ENCODE results near the gene TBC1D16.

Gene TBC1D16

DNA sequence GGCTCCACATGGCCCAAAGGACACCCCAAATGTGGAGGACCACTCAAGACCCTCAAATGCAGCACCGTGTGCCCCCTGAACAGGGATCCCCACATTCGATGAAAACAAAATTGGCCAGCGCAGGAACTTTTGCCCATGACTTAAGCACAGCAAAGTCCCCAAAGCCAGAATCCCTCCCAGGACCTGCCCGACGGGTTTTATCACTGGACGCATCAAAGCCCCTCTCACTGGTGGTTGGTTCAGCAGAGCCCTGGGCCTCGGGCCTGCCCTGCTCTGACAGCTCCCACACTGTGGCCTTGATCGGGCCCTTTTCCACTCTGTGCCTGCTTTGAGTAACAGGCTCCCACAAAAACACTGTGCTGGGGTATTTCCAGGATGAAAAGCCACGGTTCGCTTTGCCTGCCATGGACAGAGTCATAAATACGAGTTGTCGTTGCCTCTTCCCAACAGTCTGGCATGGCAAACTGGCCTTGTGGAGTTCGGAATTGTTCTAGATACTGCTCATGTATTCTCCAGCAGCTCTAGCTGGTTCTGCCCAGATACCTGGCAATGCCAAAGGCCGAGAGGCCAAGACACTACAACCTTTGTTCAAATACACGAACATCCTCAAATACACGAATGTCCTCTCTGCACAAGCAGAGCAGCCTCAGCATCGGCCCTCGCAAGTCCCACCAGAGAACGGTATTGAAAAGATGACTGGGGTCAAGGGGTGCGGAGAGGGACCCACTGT, 46.4 kb downstream of the TBC1D16 start:
- no peak for DNase-seq (ENCODE audit: low read depth)
- no peak overlapping the region for H3K4me3 ChIP-seq (ENCODE audit: low read length)
- peaks cover 62% of the 10 kb centered on the region for H3K4me1 ChIP-seq (ENCODE audit: control insufficient read depth, insufficient read depth, low read length)
- no peaks in the 10 kb centered on the region for H3K36me3 ChIP-seq (ENCODE audit: control insufficient read depth, insufficient read depth, low read length, severe bottlenecking)
- H3K9ac ChIP-seq (ENCODE audit: low read length) = no peak overlapping the region
- H3K9me3 ChIP-seq (ENCODE audit: control insufficient read depth, low read length) = no peaks in the 10 kb centered on the region
- H3K27me3 ChIP-seq (replicated peaks; ENCODE audit: control insufficient read depth, insufficient read depth, low read length) = no peaks in the 10 kb centered on the region

DNA sequence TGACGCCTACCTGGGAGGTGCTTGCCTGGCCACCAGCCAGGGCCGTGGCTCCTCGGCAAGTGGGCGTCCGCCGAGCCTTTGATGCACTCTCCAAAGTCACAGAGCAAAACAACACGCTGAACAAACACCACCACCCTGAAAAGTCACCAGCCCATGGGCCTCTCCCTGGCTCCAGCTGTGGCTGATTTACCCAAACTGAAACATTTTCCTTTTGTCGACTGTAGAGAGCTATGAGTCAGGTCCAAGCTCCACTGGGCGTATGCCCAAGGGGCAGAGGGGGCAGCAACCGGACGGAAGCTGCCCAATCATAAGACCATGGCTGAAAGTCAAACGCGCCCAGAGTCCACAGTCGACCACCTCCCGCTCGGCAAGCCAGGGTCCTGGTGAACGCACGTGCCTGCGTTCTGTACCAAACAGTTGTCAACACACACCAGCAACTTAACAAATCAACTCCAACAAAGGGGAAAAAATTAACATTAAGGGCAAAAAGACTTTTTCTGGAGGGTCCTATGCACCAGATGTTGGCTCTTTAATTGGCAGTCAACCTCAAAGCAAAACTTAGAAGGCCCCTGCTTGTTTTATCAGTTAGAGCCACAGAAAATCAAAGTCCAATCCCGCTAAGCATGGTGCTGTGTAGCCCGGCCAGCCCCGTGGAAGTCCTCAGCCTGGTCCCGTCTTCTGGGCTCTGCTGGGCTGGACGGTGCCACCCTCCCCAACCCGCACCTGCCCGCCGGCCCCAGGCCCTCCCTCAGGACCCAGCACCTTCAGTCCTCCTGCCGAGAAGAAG, 47.3 kb downstream of the TBC1D16 start:
- peak; percentile 93 for DNase-seq (ENCODE audit: low read depth)
- Histone ChIP-seq H3K27me3 (replicated peaks; ENCODE audit: control insufficient read depth, insufficient read depth, low read length) (no peaks in the 10 kb centered on the region), H3K9ac (ENCODE audit: low read length) (peak overlapping the region; percentile 74), H3K4me1 (ENCODE audit: control insufficient read depth, insufficient read depth, low read length) (peaks cover 53% of the 10 kb centered on the region), H3K36me3 (ENCODE audit: control insufficient read depth, insufficient read depth, low read length, severe bottlenecking) (no peaks in the 10 kb centered on the region), H3K9me3 (ENCODE audit: control insufficient read depth, low read length) (no peaks in the 10 kb centered on the region), H3K4me3 (ENCODE audit: low read length) (peak overlapping the region; percentile 53)

DNA sequence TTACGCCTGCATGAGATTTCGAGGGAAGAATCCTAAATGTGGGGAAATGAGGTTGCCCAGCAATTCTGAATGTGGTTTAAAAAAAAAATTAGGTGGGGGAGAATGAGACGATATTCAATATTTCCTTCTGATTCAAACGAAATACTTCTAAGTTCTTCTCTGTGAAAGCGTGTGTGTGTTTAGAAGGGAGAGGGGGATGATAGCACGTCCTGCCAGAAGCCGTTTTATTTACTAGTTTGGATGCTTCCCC, 47.8 kb downstream of the TBC1D16 start:
- no peaks in the 10 kb centered on the region for H3K27me3 ChIP-seq (replicated peaks; ENCODE audit: control insufficient read depth, insufficient read depth, low read length)
- H3K9ac ChIP-seq (ENCODE audit: low read length) = peak overlapping the region; percentile 74
- H3K9me3 ChIP-seq (ENCODE audit: control insufficient read depth, low read length) = no peaks in the 10 kb centered on the region
- H3K4me1 ChIP-seq (ENCODE audit: control insufficient read depth, insufficient read depth, low read length) = peaks cover 47% of the 10 kb centered on the region
- peaks cover 2% of the 10 kb centered on the region for H3K36me3 ChIP-seq (ENCODE audit: control insufficient read depth, insufficient read depth, low read length, severe bottlenecking)
- no peak for DNase-seq (ENCODE audit: low read depth)
- H3K4me3 ChIP-seq (ENCODE audit: low read length) = peak overlapping the region; percentile 53

DNA sequence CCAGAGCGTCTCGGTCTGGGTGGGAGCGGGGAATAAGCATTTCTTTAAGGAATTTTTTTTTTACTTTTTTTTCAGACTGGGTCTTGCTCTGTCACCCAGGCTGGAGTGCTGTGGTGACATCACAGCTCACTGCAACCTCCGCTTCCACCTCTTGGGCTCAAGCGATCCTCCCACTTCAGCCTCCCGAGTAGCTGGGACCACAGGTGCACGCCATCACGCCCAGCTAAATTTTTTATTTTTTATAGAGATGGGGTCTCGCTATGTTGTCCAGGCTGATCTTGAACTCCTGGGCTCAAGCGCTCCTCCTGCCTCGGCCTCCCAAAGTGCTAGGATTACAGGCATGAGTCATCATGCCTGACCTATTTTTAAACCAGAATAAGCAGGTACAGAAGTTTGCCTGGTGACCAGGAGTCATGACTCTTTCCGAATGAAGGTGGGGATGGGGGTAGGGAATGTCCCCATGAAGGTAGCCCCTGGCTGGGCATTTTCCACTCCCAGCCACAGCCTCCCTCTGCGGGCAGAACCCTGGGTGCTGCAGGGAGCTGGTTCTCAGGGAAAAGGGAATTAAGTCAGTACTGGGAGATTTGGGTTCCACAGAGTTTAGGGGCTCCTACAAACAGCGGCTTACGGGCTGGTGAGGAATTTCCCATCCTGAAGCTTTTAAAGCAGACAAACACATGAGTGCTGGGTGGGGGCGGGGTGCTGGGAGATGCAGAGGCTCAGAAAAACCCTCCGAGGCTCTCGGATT, 48.3 kb downstream of the TBC1D16 start:
- H3K27me3 ChIP-seq (replicated peaks; ENCODE audit: control insufficient read depth, insufficient read depth, low read length) = no peaks in the 10 kb centered on the region
- H3K9ac ChIP-seq (ENCODE audit: low read length) = peak overlapping the region; percentile 74
- no peaks in the 10 kb centered on the region for H3K9me3 ChIP-seq (ENCODE audit: control insufficient read depth, low read length)
- peaks cover 6% of the 10 kb centered on the region for H3K36me3 ChIP-seq (ENCODE audit: control insufficient read depth, insufficient read depth, low read length, severe bottlenecking)
- peaks cover 42% of the 10 kb centered on the region for H3K4me1 ChIP-seq (ENCODE audit: control insufficient read depth, insufficient read depth, low read length)
- peak; percentile 39 for DNase-seq (ENCODE audit: low read depth)
- H3K4me3 ChIP-seq (ENCODE audit: low read length) = peak overlapping the region; percentile 53

DNA sequence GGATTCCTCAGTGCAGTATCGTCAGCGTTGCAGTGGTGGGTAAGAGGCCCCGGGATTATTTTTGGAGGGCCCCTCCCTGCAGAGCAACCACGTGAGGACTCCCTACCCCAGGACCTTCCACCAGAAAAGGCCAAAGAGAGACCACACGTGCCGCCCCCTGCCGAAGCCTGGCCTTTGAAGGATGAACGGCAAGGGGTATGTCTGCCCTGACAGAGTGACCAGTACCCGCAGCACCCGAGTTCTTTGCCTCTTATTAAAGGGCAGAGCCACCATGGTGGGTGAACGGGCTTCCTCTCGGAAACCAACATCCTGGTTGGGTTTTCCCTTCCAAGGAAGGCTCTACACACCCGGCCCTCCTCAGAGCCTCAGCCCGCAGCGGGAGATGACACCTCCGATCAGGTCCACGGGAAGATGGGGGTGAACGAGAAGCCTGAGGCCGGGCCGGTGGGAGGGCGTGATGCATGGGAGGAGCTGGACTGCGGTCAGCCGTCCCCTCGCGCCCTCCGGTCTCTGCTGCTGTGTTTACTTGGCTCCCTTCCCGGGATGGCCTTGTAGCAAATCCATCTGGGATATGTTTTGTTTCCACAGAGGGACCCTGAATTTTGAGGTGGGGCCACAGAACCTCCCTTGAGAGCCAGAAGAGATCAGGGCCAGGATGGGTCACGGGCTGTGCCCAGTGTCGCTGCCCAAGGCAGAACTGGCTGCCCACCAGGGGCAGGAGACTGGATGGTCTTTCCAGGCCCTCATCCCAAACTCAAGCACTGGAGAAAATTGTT, 49.1 kb downstream of the TBC1D16 start:
- H3K4me1 ChIP-seq (ENCODE audit: control insufficient read depth, insufficient read depth, low read length) = peaks cover 36% of the 10 kb centered on the region
- H3K27me3 ChIP-seq (replicated peaks; ENCODE audit: control insufficient read depth, insufficient read depth, low read length) = no peaks in the 10 kb centered on the region
- H3K36me3 ChIP-seq (ENCODE audit: control insufficient read depth, insufficient read depth, low read length, severe bottlenecking) = peaks cover 6% of the 10 kb centered on the region
- H3K9ac ChIP-seq (ENCODE audit: low read length) = no peak overlapping the region
- H3K4me3 ChIP-seq (ENCODE audit: low read length) = no peak overlapping the region
- peak; percentile 29 for DNase-seq (ENCODE audit: low read depth)
- no peaks in the 10 kb centered on the region for H3K9me3 ChIP-seq (ENCODE audit: control insufficient read depth, low read length)

DNA sequence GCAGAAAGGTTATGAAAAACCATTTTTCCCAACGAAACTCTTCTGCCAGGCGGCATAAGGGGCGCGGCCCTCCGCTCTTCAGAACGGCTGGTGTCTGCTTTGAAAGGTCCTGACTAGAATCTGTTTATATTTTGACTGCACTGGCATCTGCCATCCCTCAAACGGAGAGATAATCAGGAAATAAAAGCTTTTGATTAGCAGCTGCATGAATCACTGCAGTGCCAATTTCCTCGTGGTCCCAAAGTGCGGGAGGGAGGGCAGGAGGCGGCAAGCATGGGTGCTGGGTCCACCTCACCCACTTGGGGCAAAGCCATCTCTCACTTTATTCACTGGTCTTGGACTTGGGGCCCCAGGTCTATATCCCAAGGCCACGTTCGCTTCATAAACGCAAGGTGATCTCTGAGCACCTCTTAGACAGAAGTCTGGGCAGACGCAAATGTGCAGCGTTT, 49.7 kb downstream of the TBC1D16 start:
- Histone ChIP-seq H3K36me3 (ENCODE audit: control insufficient read depth, insufficient read depth, low read length, severe bottlenecking) (peaks cover 6% of the 10 kb centered on the region), H3K4me3 (ENCODE audit: low read length) (no peak overlapping the region), H3K4me1 (ENCODE audit: control insufficient read depth, insufficient read depth, low read length) (peaks cover 31% of the 10 kb centered on the region), H3K27me3 (replicated peaks; ENCODE audit: control insufficient read depth, insufficient read depth, low read length) (no peaks in the 10 kb centered on the region), H3K9me3 (ENCODE audit: control insufficient read depth, low read length) (no peaks in the 10 kb centered on the region), H3K9ac (ENCODE audit: low read length) (no peak overlapping the region)
- no peak for DNase-seq (ENCODE audit: low read depth)

DNA sequence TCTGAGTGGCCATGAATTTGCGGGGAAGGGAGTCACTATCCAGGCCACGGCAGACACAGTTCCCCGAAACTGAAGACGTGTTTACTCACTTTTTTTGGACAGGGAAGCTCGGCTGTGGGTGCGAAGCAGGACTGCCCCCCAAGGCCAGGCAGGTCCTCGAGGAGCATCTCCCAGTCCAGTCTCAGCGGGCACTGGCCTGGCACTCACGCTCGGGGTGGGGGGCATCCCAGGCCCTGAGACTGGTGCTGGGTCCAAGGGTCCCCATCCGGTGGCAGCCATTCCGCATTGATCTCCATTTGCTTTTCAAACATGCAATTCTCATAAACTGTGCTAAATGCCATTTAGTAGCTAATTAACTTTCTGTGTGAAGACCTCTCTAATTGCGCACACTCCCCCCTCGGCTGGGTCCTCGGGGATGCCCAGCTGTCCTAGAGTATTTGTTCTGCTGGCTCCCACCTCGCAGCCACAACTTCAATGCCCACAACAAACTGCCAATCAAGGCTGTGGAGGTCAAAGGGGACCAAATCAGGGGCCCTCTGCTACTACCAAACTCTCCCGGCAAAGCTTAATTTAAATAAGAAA, 50.2 kb downstream of the TBC1D16 start:
- Histone ChIP-seq H3K36me3 (ENCODE audit: control insufficient read depth, insufficient read depth, low read length, severe bottlenecking) (peaks cover 6% of the 10 kb centered on the region), H3K4me3 (ENCODE audit: low read length) (no peak overlapping the region), H3K4me1 (ENCODE audit: control insufficient read depth, insufficient read depth, low read length) (peaks cover 28% of the 10 kb centered on the region), H3K9me3 (ENCODE audit: control insufficient read depth, low read length) (no peaks in the 10 kb centered on the region), H3K27me3 (replicated peaks; ENCODE audit: control insufficient read depth, insufficient read depth, low read length) (no peaks in the 10 kb centered on the region), H3K9ac (ENCODE audit: low read length) (no peak overlapping the region)
- DNase-seq (ENCODE audit: low read depth) = no peak

DNA sequence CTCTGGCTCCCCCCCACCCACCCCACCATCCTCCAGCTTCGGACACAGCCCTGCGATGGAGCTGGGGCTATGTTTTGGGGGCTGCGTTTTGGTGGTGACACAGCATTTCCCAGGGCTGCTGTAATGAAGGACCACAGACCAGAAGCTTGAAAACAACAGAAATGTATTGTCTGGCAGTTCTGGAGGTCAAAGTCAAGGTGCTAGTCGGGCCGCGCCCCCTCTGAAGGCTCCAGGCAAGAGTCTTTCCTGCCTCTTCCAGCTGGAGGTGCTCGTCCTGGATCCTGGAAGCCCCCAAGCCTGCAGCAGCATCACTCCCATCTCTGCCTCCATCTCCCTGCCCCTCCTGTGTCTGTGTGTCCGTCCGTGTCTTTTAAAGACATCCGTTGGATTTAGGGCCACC, 50.8 kb downstream of the TBC1D16 start:
- Histone ChIP-seq H3K4me3 (ENCODE audit: low read length) (no peak overlapping the region), H3K4me1 (ENCODE audit: control insufficient read depth, insufficient read depth, low read length) (peaks cover 28% of the 10 kb centered on the region), H3K9me3 (ENCODE audit: control insufficient read depth, low read length) (no peaks in the 10 kb centered on the region), H3K36me3 (ENCODE audit: control insufficient read depth, insufficient read depth, low read length, severe bottlenecking) (peaks cover 6% of the 10 kb centered on the region), H3K27me3 (replicated peaks; ENCODE audit: control insufficient read depth, insufficient read depth, low read length) (no peaks in the 10 kb centered on the region), H3K9ac (ENCODE audit: low read length) (no peak overlapping the region)
- DNase-seq (ENCODE audit: low read depth) = no peak

DNA sequence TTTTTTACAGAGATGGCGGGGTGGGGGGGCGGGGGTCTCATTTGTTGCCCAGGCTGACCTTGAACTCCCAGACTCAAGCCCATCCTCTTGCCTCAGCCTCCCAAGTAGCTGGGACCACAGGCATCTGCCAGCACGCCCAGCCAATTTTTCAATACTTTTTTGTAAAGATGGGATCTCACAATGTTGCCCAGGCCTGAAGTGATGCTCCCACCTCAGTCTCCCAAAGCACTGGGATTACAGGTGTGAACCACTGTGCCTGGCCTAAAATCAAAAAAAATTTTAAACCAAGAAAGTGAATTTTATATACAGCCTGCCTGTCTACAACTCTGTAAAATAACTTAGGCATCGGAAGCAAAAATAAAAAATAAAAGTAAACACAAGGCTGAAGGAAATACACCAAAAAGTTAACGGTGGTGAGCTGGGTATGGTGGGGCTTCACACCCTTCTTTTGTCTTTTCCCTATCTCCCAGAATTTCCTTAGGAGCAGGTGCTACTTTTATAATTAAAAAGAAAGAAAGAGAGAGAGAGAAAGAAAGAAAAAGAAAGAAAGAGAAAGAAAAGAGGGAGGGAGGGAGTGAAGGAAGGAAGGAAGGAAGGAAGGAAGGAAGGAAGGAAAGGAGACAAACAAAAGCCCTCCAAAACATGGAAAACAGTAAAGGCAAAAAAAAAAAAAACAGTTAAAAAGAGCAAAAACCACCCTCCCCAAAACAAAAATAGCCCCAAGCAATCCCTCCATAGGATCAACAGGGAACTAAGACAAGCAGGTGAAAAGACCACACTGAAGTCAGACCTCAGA, 51.4 kb downstream of the TBC1D16 start:
- Histone ChIP-seq H3K36me3 (ENCODE audit: control insufficient read depth, insufficient read depth, low read length, severe bottlenecking) (peaks cover 11% of the 10 kb centered on the region), H3K9ac (ENCODE audit: low read length) (no peak overlapping the region), H3K27me3 (replicated peaks; ENCODE audit: control insufficient read depth, insufficient read depth, low read length) (no peaks in the 10 kb centered on the region), H3K4me1 (ENCODE audit: control insufficient read depth, insufficient read depth, low read length) (peaks cover 27% of the 10 kb centered on the region), H3K9me3 (ENCODE audit: control insufficient read depth, low read length) (no peaks in the 10 kb centered on the region), H3K4me3 (ENCODE audit: low read length) (no peak overlapping the region)
- DNase-seq (ENCODE audit: low read depth) = no peak

DNA sequence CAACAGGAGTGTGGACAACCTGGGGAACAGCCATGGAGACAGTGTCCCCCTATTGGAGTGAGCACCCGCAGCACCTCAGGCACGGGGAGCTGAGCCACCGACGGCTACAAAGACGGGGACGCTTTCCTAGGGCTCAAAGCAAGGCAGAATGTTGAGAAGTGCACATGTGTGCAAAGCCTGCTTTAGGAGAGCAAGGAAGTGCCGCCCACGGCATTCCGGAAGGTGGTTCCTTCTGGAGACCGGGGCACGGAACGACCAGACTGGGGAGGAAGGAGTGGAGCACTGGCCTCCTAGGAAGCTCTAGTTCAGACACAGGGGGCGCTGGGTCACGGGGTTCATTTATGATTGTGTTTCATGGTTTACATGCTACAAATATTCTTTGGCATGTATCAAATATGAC, 52.2 kb downstream of the TBC1D16 start:
- no peak for DNase-seq (ENCODE audit: low read depth)
- Histone ChIP-seq H3K9me3 (ENCODE audit: control insufficient read depth, low read length) (no peaks in the 10 kb centered on the region), H3K36me3 (ENCODE audit: control insufficient read depth, insufficient read depth, low read length, severe bottlenecking) (peaks cover 18% of the 10 kb centered on the region), H3K4me3 (ENCODE audit: low read length) (no peak overlapping the region), H3K27me3 (replicated peaks; ENCODE audit: control insufficient read depth, insufficient read depth, low read length) (no peaks in the 10 kb centered on the region), H3K9ac (ENCODE audit: low read length) (no peak overlapping the region), H3K4me1 (ENCODE audit: control insufficient read depth, insufficient read depth, low read length) (peaks cover 19% of the 10 kb centered on the region)
